Keratinocyte (primary cell): ENCODE data around the gene SLC26A8. TPM values are rescaled to one million over a fixed set of nuclear protein-coding genes. Genes with fewer than 3 reads are reported as not detected.

Experiments
- DNase-seq: peaks from one replicate; pipeline ENCODE4 v3.0.0-alpha.2; 2011; ENCODE audit warnings: low read depth, missing footprints, low spot score
- FAIRE-seq: peaks from 2 replicates; lab custom pipeline; 2011; peaks lifted over from hg19 to GRCh38; lab: Jason Lieb, UNC
- H2AFZ ChIP-seq: 2 replicates; pipeline ENCODE4 v1.6.0; 2012; ENCODE audit warnings: low read length, control low read depth, inconsistent platforms; ENCODE audit not compliant: control insufficient read depth
- H3K27ac ChIP-seq: 2 replicates; pipeline ENCODE4 v1.5.1; 2011; ENCODE audit warnings: low read length; ENCODE audit not compliant: control insufficient read depth, insufficient read depth
- H3K27me3 ChIP-seq: 3 replicates; pipeline ENCODE4 v1.6.0; 2011; ENCODE audit warnings: low read length; ENCODE audit not compliant: control insufficient read depth, insufficient read depth; ENCODE audit errors: extremely low read depth
- H3K36me3 ChIP-seq, 2 experiments: 2 replicates in 1 of 2; 3 replicates in 1 of 2; pipeline ENCODE4 v1.5.1; 2011; ENCODE audit warnings: low read length in 2 of 2, mild to moderate bottlenecking in 1 of 2; ENCODE audit not compliant: control insufficient read depth in 2 of 2, insufficient read depth in 2 of 2; ENCODE audit errors: extremely low read depth in 1 of 2
- H3K4me1 ChIP-seq: 3 replicates; pipeline ENCODE4 v1.5.1; 2011; ENCODE audit warnings: low read length; ENCODE audit not compliant: control insufficient read depth, insufficient read depth; ENCODE audit errors: extremely low read depth
- H3K4me2 ChIP-seq: 3 replicates; pipeline ENCODE4 v1.6.0; 2011; ENCODE audit warnings: low read depth, low read length; ENCODE audit not compliant: control insufficient read depth, insufficient read depth; ENCODE audit errors: extremely low read depth
- H3K4me3 ChIP-seq, 3 experiments: fragments of 200-600 bp in 1 of 3; sonication (generic) in 1 of 3; 2 replicates in 2 of 3; 3 replicates in 1 of 3; pipeline ENCODE4 v1.5.1; 2011 to 2016; ENCODE audit warnings: low read length in 3 of 3, mild to moderate bottlenecking in 3 of 3, control low read depth in 2 of 3, inconsistent platforms in 1 of 3, low read depth in 1 of 3, mixed read lengths in 1 of 3, mixed run types in 1 of 3, moderate library complexity in 1 of 3; ENCODE audit not compliant: control insufficient read depth in 2 of 3, insufficient read depth in 2 of 3; ENCODE audit errors: extremely low read depth in 1 of 3
- H3K79me2 ChIP-seq: 2 replicates; pipeline ENCODE4 v1.6.0; 2012; ENCODE audit warnings: low read length; ENCODE audit not compliant: control insufficient read depth, insufficient read depth
- H3K9ac ChIP-seq: 3 replicates; pipeline ENCODE4 v1.6.0; 2011; ENCODE audit warnings: low read length; ENCODE audit not compliant: control insufficient read depth, insufficient read depth; ENCODE audit errors: extremely low read depth
- H3K9me1 ChIP-seq: 3 replicates; pipeline ENCODE4 v1.6.0; 2011; ENCODE audit warnings: low read length; ENCODE audit not compliant: control insufficient read depth, insufficient read depth; ENCODE audit errors: extremely low read depth
- H3K9me3 ChIP-seq: 2 replicates; pipeline ENCODE4 v1.5.1; 2012; ENCODE audit warnings: low read depth, low read length; ENCODE audit not compliant: control insufficient read depth
- H4K20me1 ChIP-seq: 3 replicates; pipeline ENCODE4 v1.6.0; 2011; ENCODE audit warnings: low read length; ENCODE audit not compliant: control insufficient read depth, insufficient read depth; ENCODE audit errors: extremely low read depth
- EZH2 ChIP-seq: IDR thresholded peaks from one replicate; pipeline ENCODE4 v1.6.1; 2012; ENCODE audit warnings: inconsistent platforms, mild to moderate bottlenecking, low read length, moderate library complexity
- dilution Hi-C: fragments of 300-500 bp; cut with MboI; formaldehyde crosslinking; loops from one replicate; pipeline ENCODE4 v1.7.0; 2020; ENCODE audit warnings: low sequenced_read_pairs; ENCODE audit not compliant: extremely low pct_ligation_motif_present
- polyA plus RNA-seq, 5 experiments: library from polyadenylated mRNA; depleted of rRNA in 3 of 5; stranded (reverse) in 3 of 5; stranded (forward) in 1 of 5; unstranded in 1 of 5; fragments of >200 nt; gene quantifications; 1 replicate in 1 of 5; 2 replicates in 3 of 5; 3 replicates in 1 of 5; pipeline versions ENCODE4 v1.2.1 to v1.2.3, GENCODE V29; 2011 to 2012; ENCODE audit warnings: missing spikeins in 2 of 5, low read depth in 1 of 5, low replicate concordance in 1 of 5
- TF ChIP-seq, protein P1 (sequence below), 3 experiments: IDR thresholded peaks in 1 of 3; conservative IDR thresholded peaks in 1 of 3; optimal IDR thresholded peaks in 1 of 3; 2 replicates in 2 of 3; 3 replicates in 1 of 3; pipeline versions ENCODE3 to v1.5.1; 2011; ENCODE audit warnings: low read length in 3 of 3, mild to moderate bottlenecking in 3 of 3, moderate library complexity in 2 of 3, control low read depth in 1 of 3, inconsistent platforms in 1 of 3; ENCODE audit not compliant: insufficient read depth in 2 of 3; ENCODE audit errors: extremely low read depth in 1 of 3

SLC26A8 gene
- polyA plus RNA-seq, 1 donor (not counting 4 experiments of a cell fraction or from before 2014, with no cell fraction given) = 0.18 TPM

DNA sequence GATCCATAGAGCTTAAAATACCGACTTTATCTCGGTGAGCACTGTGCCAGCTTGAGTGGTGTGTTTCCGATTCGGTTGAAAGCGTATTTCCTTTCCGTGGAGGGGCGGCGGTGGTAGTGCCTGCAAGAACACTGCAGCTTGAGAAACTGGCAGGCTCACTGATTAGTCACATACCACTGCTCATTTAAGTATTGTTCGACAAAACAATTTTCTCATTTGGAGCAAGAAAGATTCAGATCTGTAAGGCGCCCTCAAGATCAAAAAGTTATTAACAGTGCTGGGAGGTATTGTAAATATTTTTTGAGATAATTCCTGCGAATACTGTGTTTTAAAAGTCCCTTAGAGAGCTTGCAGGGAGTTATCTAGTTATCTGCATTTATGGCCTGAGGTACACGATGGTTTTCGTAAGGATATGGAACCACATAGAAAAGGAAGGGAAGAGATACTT, 4.5 kb upstream of the SLC26A8 start:
- Histone ChIP-seq H3K36me3 (no peaks in the 10 kb centered on the region), H3K9ac (peak overlapping the region; percentile 89), H3K9me1 (no peaks in the 10 kb centered on the region), H3K27me3 (no peaks in the 10 kb centered on the region), H3K4me3 (peak overlapping the region; percentile 83 to 100 (median 84)), H3K79me2 (peaks cover 62% of the 10 kb centered on the region), H3K4me2 (peak overlapping the region; percentile 86), H3K9me3 (no peaks in the 10 kb centered on the region), H3K4me1 (peaks cover 17% of the 10 kb centered on the region), H4K20me1 (no peaks in the 10 kb centered on the region), H2AFZ (peak overlapping the region; percentile 81), H3K27ac (peak overlapping the region; percentile 94)
- TF ChIP-seq EZH2 = no peak
- TF ChIP-seq, protein P1, sequence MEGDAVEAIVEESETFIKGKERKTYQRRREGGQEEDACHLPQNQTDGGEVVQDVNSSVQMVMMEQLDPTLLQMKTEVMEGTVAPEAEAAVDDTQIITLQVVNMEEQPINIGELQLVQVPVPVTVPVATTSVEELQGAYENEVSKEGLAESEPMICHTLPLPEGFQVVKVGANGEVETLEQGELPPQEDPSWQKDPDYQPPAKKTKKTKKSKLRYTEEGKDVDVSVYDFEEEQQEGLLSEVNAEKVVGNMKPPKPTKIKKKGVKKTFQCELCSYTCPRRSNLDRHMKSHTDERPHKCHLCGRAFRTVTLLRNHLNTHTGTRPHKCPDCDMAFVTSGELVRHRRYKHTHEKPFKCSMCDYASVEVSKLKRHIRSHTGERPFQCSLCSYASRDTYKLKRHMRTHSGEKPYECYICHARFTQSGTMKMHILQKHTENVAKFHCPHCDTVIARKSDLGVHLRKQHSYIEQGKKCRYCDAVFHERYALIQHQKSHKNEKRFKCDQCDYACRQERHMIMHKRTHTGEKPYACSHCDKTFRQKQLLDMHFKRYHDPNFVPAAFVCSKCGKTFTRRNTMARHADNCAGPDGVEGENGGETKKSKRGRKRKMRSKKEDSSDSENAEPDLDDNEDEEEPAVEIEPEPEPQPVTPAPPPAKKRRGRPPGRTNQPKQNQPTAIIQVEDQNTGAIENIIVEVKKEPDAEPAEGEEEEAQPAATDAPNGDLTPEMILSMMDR (optimal IDR thresholded peaks at IDR 0.05 in 1 of 3, IDR thresholded peaks at IDR 0.05 in 1 of 3, conservative IDR thresholded peaks at IDR 0.05 in 1 of 3; ENCODE audit: extremely low read depth in 1 of 3, insufficient read depth in 2 of 3, low read length in 3 of 3) = no peak
- FAIRE-seq = no peak
- no peak for DNase-seq
- dilution Hi-C loops = no loop called here

DNA sequence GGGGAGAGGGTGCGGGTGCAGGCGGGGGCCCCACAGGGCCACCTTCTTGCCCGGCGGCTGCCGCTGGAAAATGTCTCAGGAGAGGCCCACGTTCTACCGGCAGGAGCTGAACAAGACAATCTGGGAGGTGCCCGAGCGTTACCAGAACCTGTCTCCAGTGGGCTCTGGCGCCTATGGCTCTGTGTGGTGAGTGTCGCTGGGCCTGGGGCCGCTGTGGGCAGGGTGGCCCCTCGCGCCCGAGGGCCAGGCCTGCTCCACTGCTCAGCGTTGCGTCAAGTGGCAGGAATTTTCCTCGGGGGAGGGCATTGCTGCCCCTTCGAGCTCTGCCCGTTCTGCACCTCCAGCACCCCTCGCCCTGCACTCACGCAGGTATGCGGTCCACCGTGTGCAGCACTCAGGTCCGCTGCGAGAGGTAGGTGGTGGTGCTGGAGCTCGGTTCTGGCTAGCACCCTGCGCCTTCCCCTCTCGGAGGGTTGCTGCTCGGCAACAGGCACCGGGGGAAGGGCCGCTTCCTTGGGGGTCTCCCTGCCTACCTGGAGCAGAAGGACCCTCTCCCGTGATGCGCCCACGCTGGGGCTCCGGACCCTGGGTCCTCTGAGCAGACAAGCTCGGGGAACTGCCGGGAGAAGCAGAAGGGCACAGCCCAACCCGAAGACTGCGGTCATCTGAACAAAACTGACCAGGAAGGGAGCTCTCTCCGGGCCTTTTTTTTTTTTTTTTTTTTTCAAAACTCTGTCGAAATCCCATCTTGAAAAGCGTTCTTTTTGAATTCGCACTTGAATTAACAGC, 3.8 kb upstream of the SLC26A8 start:
- Histone ChIP-seq H3K9ac (peak overlapping the region; percentile 89), H2AFZ (peak overlapping the region; percentile 81), H3K4me3 (peak overlapping the region; percentile 83 to 100 (median 84)), H3K4me2 (peak overlapping the region; percentile 86), H3K27me3 (no peaks in the 10 kb centered on the region), H3K36me3 (no peaks in the 10 kb centered on the region), H4K20me1 (no peaks in the 10 kb centered on the region), H3K4me1 (peaks cover 12% of the 10 kb centered on the region), H3K9me1 (no peaks in the 10 kb centered on the region), H3K27ac (peak overlapping the region; percentile 94), H3K9me3 (no peaks in the 10 kb centered on the region), H3K79me2 (peaks cover 55% of the 10 kb centered on the region)
- no peak for DNase-seq
- dilution Hi-C loops = no loop called here
- no peak for FAIRE-seq
- TF ChIP-seq EZH2 = no peak
- TF ChIP-seq, protein P1 (optimal IDR thresholded peaks at IDR 0.05 in 1 of 3, IDR thresholded peaks at IDR 0.05 in 1 of 3, conservative IDR thresholded peaks at IDR 0.05 in 1 of 3; ENCODE audit: extremely low read depth in 1 of 3, insufficient read depth in 2 of 3, low read length in 3 of 3) = no peak
